ENCODE data around the gene SINHCAF. TPM values are rescaled to one million over a fixed set of nuclear protein-coding genes. Genes with fewer than 3 reads are reported as not detected.

The SINHCAF gene
- total and polyA plus RNA-seq, 2 of the 8 experiments (the other 6 are each of a cell fraction or from before 2014, with no cell fraction given) = 138 to 576 TPM

- TF ChIP-seq USF2 (IDR thresholded peaks at IDR 0.05; ENCODE audit: low read length) (no peak), PHF8 (conservative IDR thresholded peaks at IDR 0.05; ENCODE audit: low read depth, low read length) (no peak), SUZ12 (IDR thresholded peaks at IDR 0.05; ENCODE audit: low read length) (no peak), FOSL1 (IDR thresholded peaks at IDR 0.05; ENCODE audit: insufficient read depth, low read depth, low read length) (no peak), POLR2A (IDR thresholded peaks at IDR 0.05; ENCODE audit: control extremely low read depth in 1 of 2, low read depth in 2 of 2, low read length in 2 of 2) (no peak), RBBP5 (IDR thresholded peaks at IDR 0.05; ENCODE audit: borderline replicate concordance, low read depth, low read length) (no peak), ASH2L (IDR thresholded peaks at IDR 0.05; ENCODE audit: low read length) (no peak), TBP (IDR thresholded peaks at IDR 0.05; ENCODE audit: low read depth, low read length) (no peak), GABPA (IDR thresholded peaks at IDR 0.05; ENCODE audit: borderline replicate concordance, insufficient read depth, low read length) (no peak)
Measured at GRCh38 chr12:31315784-31316465, 10.0 kb downstream of the SINHCAF start (continued).
